HEK293 (cell line): ENCODE results near the gene NEFH.

Experiments used
- CTCF ChIA-PET: fragments of 350-600 bp; formaldehyde crosslinking; extraction: SDS; loops from one replicate; lab custom pipeline; 2021; ENCODE audit warnings: antibody characterized with exemption; lab: Yijun Ruan, JAX
- POLR2A ChIA-PET: fragments of 300-600 bp; formaldehyde crosslinking; extraction: SDS; loops from one replicate; lab custom pipeline; 2020; ENCODE audit warnings: antibody characterized with exemption, inconsistent platforms; lab: Yijun Ruan, JAX
- H3K27ac ChIP-seq: fragments of 200-500 bp; sonication (Bioruptor generic); 2 replicates; pipeline ENCODE4 v1.5.1; 2014; ENCODE audit warnings: low read depth, low read length, control low read depth, inconsistent platforms; ENCODE audit errors: extremely low read depth
- H3K36me3 ChIP-seq, 2 experiments: fragments of 200-500 bp in 1 of 2; sonication (Bioruptor generic) in 1 of 2; 1 replicate in 1 of 2; 2 replicates in 1 of 2; pipeline ENCODE4 v1.5.1; 2014 to 2017; ENCODE audit warnings: inconsistent platforms in 2 of 2, low read length in 2 of 2; ENCODE audit not compliant: control insufficient read depth in 2 of 2, insufficient read depth in 1 of 2
- H3K4me1 ChIP-seq: fragments of 200-500 bp; sonication (Bioruptor generic); 2 replicates; pipeline ENCODE4 v1.5.1; 2014; ENCODE audit warnings: mild to moderate bottlenecking, low read length, inconsistent platforms; ENCODE audit not compliant: control insufficient read depth, insufficient read depth
- H3K4me3 ChIP-seq: 2 replicates; pipeline ENCODE4 v1.5.1; 2011; ENCODE audit warnings: low read depth, mild to moderate bottlenecking, control low read depth, low read length, moderate library complexity
- H3K9me3 ChIP-seq: fragments of 200-500 bp; sonication (Bioruptor generic); 2 replicates; pipeline ENCODE4 v1.5.1; 2014; ENCODE audit warnings: low read depth, low read length, inconsistent platforms; ENCODE audit not compliant: control insufficient read depth, insufficient read depth
- HIC1 ChIP-seq: fragments of 450-650 bp; formaldehyde crosslinking; IDR thresholded peaks from 2 replicates; pipeline ENCODE4 v1.5.1; 2016; ENCODE audit warnings: missing biosample characterization, missing genetic modification characterization
- HOXC10 ChIP-seq: sonication (generic); formaldehyde crosslinking; IDR thresholded peaks from 2 replicates; pipeline ENCODE4 v1.8.1; 2023; ENCODE audit warnings: mild to moderate bottlenecking, missing genetic modification reagents
- KLF16 ChIP-seq: fragments of 450-650 bp; formaldehyde crosslinking; IDR thresholded peaks from 2 replicates; pipeline ENCODE4 v1.5.1; 2017; ENCODE audit warnings: missing biosample characterization, missing genetic modification characterization
- OVOL3 ChIP-seq: fragments of 450-650 bp; formaldehyde crosslinking; IDR thresholded peaks from 2 replicates; pipeline ENCODE4 v1.5.1; 2016; ENCODE audit warnings: missing biosample characterization, missing genetic modification characterization
- SCRT1 ChIP-seq: fragments of 450-650 bp; formaldehyde crosslinking; IDR thresholded peaks from 2 replicates; pipeline ENCODE4 v1.5.1; 2016; ENCODE audit warnings: missing biosample characterization, missing genetic modification characterization, borderline replicate concordance
- TRIM28 ChIP-seq: IDR thresholded peaks from 2 replicates; pipeline ENCODE4 v1.6.1; 2011; ENCODE audit warnings: low read length, control low read depth, borderline replicate concordance
- WT1 ChIP-seq: fragments of 450-650 bp; formaldehyde crosslinking; IDR thresholded peaks from 2 replicates; pipeline ENCODE4 v1.5.1; 2016; ENCODE audit warnings: missing biosample characterization, missing genetic modification characterization
- ZBTB21 ChIP-seq: fragments of 450-650 bp; formaldehyde crosslinking; IDR thresholded peaks from 2 replicates; pipeline ENCODE4 v1.5.1; 2017; ENCODE audit warnings: missing biosample characterization, missing genetic modification characterization
- ZNF112 ChIP-seq: fragments of 450-650 bp; formaldehyde crosslinking; IDR thresholded peaks from 2 replicates; pipeline ENCODE4 v1.5.0; 2017; ENCODE audit warnings: missing biosample characterization, missing genetic modification characterization
- ZNF157 ChIP-seq: fragments of 450-650 bp; formaldehyde crosslinking; IDR thresholded peaks from 2 replicates; pipeline ENCODE4 v1.5.1; 2016; ENCODE audit warnings: missing biosample characterization, missing genetic modification characterization
- ZNF2 ChIP-seq: fragments of 450-650 bp; formaldehyde crosslinking; IDR thresholded peaks from 2 replicates; pipeline ENCODE4 v1.5.1; 2016; ENCODE audit warnings: missing biosample characterization, missing genetic modification characterization
- ZNF341 ChIP-seq: fragments of 450-650 bp; formaldehyde crosslinking; IDR thresholded peaks from 2 replicates; pipeline ENCODE4; 2016; ENCODE audit warnings: low read depth, missing biosample characterization, missing genetic modification characterization
- ZNF48 ChIP-seq: fragments of 450-650 bp; formaldehyde crosslinking; IDR thresholded peaks from 2 replicates; pipeline ENCODE4 v1.5.1; 2016; ENCODE audit warnings: missing biosample characterization, missing genetic modification characterization
- ZNF510 ChIP-seq: fragments of 450-650 bp; formaldehyde crosslinking; IDR thresholded peaks from 2 replicates; pipeline ENCODE4 v1.5.1; 2018; ENCODE audit warnings: mild to moderate bottlenecking, missing genetic modification characterization, missing biosample characterization; ENCODE audit not compliant: insufficient replicate concordance
- ZNF548 ChIP-seq: fragments of 450-650 bp; formaldehyde crosslinking; IDR thresholded peaks from 2 replicates; pipeline ENCODE4 v1.5.1; 2016; ENCODE audit warnings: missing biosample characterization, missing genetic modification characterization
- ZNF621 ChIP-seq: fragments of 450-650 bp; formaldehyde crosslinking; IDR thresholded peaks from 2 replicates; pipeline ENCODE4 v1.5.1; 2017; ENCODE audit warnings: missing biosample characterization, missing genetic modification characterization
- ZNF623 ChIP-seq: fragments of 450-650 bp; formaldehyde crosslinking; IDR thresholded peaks from 2 replicates; pipeline ENCODE4 v1.5.1; 2016; ENCODE audit warnings: missing biosample characterization, missing genetic modification characterization
- ZNF670 ChIP-seq: fragments of 450-650 bp; formaldehyde crosslinking; IDR thresholded peaks from 2 replicates; pipeline ENCODE4 v1.5.1; 2016; ENCODE audit warnings: missing biosample characterization, missing genetic modification characterization, low read depth
- ZNF677 ChIP-seq: fragments of 450-650 bp; IDR thresholded peaks from 2 replicates; pipeline ENCODE4 v1.5.0; 2018; ENCODE audit warnings: missing biosample characterization, mild to moderate bottlenecking, missing genetic modification characterization, moderate library complexity
- TF ChIP-seq, protein P1 (sequence below): fragments of 450-650 bp; formaldehyde crosslinking; IDR thresholded peaks from 2 replicates; pipeline ENCODE4 v1.5.1; 2017; ENCODE audit warnings: missing biosample characterization, missing genetic modification characterization
- TF ChIP-seq, protein P2 (sequence below): fragments of 450-650 bp; formaldehyde crosslinking; IDR thresholded peaks from 2 replicates; pipeline ENCODE4 v1.5.1; 2016; ENCODE audit warnings: missing biosample characterization, missing genetic modification characterization

NEFH gene

GRCh38 chr22:29482253-29482652, 2.2 kb downstream of the NEFH start:
- no peak overlapping the region for H3K27ac ChIP-seq
- ChIA-PET CTCF (interaction anchor here (0.6 to 1.2 kb wide), 9 partner anchors 11 to 87 kb away, joined by 3 to 9 read pairs (median 4); no protein-coding TSS in a partner anchor), POLR2A (no interaction called here)
- H3K36me3 ChIP-seq = no peaks in the 10 kb centered on the region
- no peak for TF ChIP-seq ZBTB21 (tag by site-specific recombination)
- TF ChIP-seq ZNF112 (tag by site-specific recombination) = no peak
- TF ChIP-seq, protein P1, sequence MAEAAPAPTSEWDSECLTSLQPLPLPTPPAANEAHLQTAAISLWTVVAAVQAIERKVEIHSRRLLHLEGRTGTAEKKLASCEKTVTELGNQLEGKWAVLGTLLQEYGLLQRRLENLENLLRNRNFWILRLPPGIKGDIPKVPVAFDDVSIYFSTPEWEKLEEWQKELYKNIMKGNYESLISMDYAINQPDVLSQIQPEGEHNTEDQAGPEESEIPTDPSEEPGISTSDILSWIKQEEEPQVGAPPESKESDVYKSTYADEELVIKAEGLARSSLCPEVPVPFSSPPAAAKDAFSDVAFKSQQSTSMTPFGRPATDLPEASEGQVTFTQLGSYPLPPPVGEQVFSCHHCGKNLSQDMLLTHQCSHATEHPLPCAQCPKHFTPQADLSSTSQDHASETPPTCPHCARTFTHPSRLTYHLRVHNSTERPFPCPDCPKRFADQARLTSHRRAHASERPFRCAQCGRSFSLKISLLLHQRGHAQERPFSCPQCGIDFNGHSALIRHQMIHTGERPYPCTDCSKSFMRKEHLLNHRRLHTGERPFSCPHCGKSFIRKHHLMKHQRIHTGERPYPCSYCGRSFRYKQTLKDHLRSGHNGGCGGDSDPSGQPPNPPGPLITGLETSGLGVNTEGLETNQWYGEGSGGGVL = no peak
- TF ChIP-seq ZNF2 (tag by site-specific recombination) = no peak
- TF ChIP-seq ZNF510 = no peak
- TF ChIP-seq KLF16 (tag by site-specific recombination) = no peak
- TF ChIP-seq OVOL3 (tag by site-specific recombination) = no peak
- no peak for TF ChIP-seq HIC1 (tag by site-specific recombination)
- TF ChIP-seq ZNF548 (tag by site-specific recombination) = no peak
- no peak for TF ChIP-seq ZNF621 (tag by site-specific recombination)
- TF ChIP-seq TRIM28 = no peak
- TF ChIP-seq, protein P2, sequence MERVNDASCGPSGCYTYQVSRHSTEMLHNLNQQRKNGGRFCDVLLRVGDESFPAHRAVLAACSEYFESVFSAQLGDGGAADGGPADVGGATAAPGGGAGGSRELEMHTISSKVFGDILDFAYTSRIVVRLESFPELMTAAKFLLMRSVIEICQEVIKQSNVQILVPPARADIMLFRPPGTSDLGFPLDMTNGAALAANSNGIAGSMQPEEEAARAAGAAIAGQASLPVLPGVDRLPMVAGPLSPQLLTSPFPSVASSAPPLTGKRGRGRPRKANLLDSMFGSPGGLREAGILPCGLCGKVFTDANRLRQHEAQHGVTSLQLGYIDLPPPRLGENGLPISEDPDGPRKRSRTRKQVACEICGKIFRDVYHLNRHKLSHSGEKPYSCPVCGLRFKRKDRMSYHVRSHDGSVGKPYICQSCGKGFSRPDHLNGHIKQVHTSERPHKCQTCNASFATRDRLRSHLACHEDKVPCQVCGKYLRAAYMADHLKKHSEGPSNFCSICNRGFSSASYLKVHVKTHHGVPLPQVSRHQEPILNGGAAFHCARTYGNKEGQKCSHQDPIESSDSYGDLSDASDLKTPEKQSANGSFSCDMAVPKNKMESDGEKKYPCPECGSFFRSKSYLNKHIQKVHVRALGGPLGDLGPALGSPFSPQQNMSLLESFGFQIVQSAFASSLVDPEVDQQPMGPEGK = no peak
- no peak for TF ChIP-seq ZNF48 (tag by site-specific recombination)
- no peak for TF ChIP-seq SCRT1
- no peak for TF ChIP-seq ZNF677 (tag by site-specific recombination)
- no peaks in the 10 kb centered on the region for H3K4me1 ChIP-seq
- no peaks in the 10 kb centered on the region for H3K9me3 ChIP-seq
- no peak overlapping the region for H3K4me3 ChIP-seq

DNA sequence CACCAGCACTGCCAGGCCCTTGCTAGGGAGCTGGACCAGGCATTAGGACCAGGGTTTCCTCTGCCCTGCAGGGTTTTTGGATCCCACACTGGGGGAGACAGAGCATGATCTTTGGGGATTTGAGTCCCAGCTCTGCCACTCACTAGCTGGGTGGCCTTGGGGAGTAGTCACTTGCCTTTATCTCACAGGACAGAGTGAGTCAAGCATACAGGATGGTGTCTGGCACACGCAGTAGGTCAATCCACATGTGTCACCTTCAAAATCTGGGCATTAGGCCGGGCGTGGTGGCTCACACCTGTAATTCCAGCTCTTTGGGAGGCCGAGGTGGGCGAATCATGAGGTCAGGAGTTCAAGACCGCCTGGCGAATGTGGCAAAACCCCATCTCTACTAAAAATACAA, 2.7 kb downstream of the NEFH start:
- H3K4me3 ChIP-seq = no peak overlapping the region
- ChIA-PET POLR2A (interaction anchor here (0.9 to 1.1 kb wide), 2 partner anchors 54 to 71 kb away, joined by 3 read pairs; partner anchors contain the start of gene THOC5), CTCF (interaction anchor here (0.7 to 1.2 kb wide), 3 partner anchors 12 to 14 kb away, joined by 5 to 9 read pairs (median 6); no protein-coding TSS in a partner anchor)
- no peaks in the 10 kb centered on the region for H3K36me3 ChIP-seq
- no peak for TF ChIP-seq HOXC10 (CRISPR knock-in tag)
- TF ChIP-seq ZNF623 = no peak
- TF ChIP-seq ZNF341 (tag by site-specific recombination) = no peak
- TF ChIP-seq WT1 (tag by site-specific recombination) = no peak
- no peak for TF ChIP-seq ZNF157 (tag by site-specific recombination)
- TF ChIP-seq ZNF670 = no peak
- no peaks in the 10 kb centered on the region for H3K4me1 ChIP-seq
- H3K9me3 ChIP-seq = no peaks in the 10 kb centered on the region
- H3K27ac ChIP-seq = no peak overlapping the region
